Measurements from ENCODE around the gene SMNDC1.

GRCh38 chr10:110252151-110252550 lies 52.6 kb downstream of the SMNDC1 start:
- TF ChIP-seq CTCF (conservative IDR thresholded peaks at IDR 0.05), result no peak
- no peak for TF ChIP-seq EZH2 (IDR thresholded peaks at IDR 0.05; ENCODE audit: low read depth)

Data from PC-9 (cell line).